Tibial artery (tissue), 4 donors: ENCODE results near the gene XPO4.
"Not testable (repeated sequence)": the region's sequence is repeated elsewhere in the genome, so short reads cannot be mapped to it uniquely, and the experiment has no call there.

Source experiments
- DNase-seq, 2 donors: peaks; one replicate each; pipeline ENCODE4 v3.0.0-alpha.2; 2019
- H3K27ac ChIP-seq, 2 donors: fragments of 200-600 bp; sonication (generic) in 1 of 2; 1 replicate in 1 of 2; 2 replicates in 1 of 2; pipeline ENCODE4 v1.5.1; 2018 to 2019; ENCODE audit warnings: mild to moderate bottlenecking in 1 of 2
- H3K27me3 ChIP-seq, 2 donors: fragments of 200-600 bp; sonication (generic) in 1 of 2; one replicate each; pipeline versions ENCODE4 v1.5.1 to v1.6.0; 2016 to 2019
- H3K36me3 ChIP-seq, 3 donors: fragments of 200-600 bp; sonication (generic) in 2 of 3; one replicate each; pipeline ENCODE4 v1.5.1; 2016 to 2019; ENCODE audit warnings: mild to moderate bottlenecking in 2 of 3
- H3K4me1 ChIP-seq, 4 donors: fragments of 200-600 bp; sonication (generic) in 2 of 4; 1 replicate in 3 of 4; 2 replicates in 1 of 4; pipeline ENCODE4 v1.5.1; 2016 to 2019
- H3K4me3 ChIP-seq, 2 donors: fragments of 200-600 bp; sonication (generic) in 1 of 2; 1 replicate in 1 of 2; 2 replicates in 1 of 2; pipeline ENCODE4 v1.5.1; 2018 to 2019; ENCODE audit warnings: mild to moderate bottlenecking in 2 of 2
- H3K9me3 ChIP-seq, 3 donors: fragments of 200-600 bp; sonication (generic) in 1 of 3; one replicate each; pipeline ENCODE4 v1.5.1; 2016 to 2019
- CTCF ChIP-seq, 2 experiments: fragments of 200-600 bp in 1 of 2; fragments of 450-650 bp in 1 of 2; IDR thresholded peaks; one replicate each; pipeline ENCODE4 v1.5.1; 2017 to 2019; ENCODE audit warnings: antibody characterized with exemption in 2 of 2, mild to moderate bottlenecking in 1 of 2, moderate library complexity in 1 of 2
- intact Hi-C: fragments of 100-400 bp; cut with DNase I; formaldehyde crosslinking; loops from one replicate; pipeline ENCODE4 v1.15.0; 2023; ENCODE audit warnings: low total_unique reads

Gene XPO4

GRCh38 chr13:20877902-20878301 is 24.6 kb downstream of the XPO4 start:
- Histone ChIP-seq H3K27me3 (no peaks in the 10 kb centered on the region), H3K9me3 (no peaks in the 10 kb centered on the region), H3K36me3 (no peaks in the 10 kb centered on the region), H3K27ac (no peak overlapping the region), H3K4me1 (peaks cover 0 to 15% (median 0%) of the 10 kb centered on the region in 4 donors), H3K4me3 (no peak overlapping the region)
- TF ChIP-seq CTCF (IDR thresholded peaks at IDR 0.05), result no peak
- intact Hi-C loops, result no loop called here
- DNase-seq, result no peak

GRCh38 chr13:20876802-20877201 is 25.7 kb downstream of the XPO4 start:
- intact Hi-C loops, H3K4me3 ChIP-seq, H3K27me3 ChIP-seq, H3K27ac ChIP-seq, DNase-seq, H3K4me1 ChIP-seq, H3K9me3 ChIP-seq, H3K36me3 ChIP-seq: not testable (repeated sequence)

- H3K9me3 ChIP-seq, intact Hi-C loops, H3K27me3 ChIP-seq, H3K4me1 ChIP-seq, H3K4me3 ChIP-seq, DNase-seq, H3K36me3 ChIP-seq, H3K27ac ChIP-seq: not testable (repeated sequence)
Measured at GRCh38 chr13:20874439-20874838, 28.1 kb downstream of the XPO4 start.

GRCh38 chr13:20873348-20873747 is 29.2 kb downstream of the XPO4 start:
- H3K27me3 ChIP-seq, result no peaks in the 10 kb centered on the region
- H3K4me1 ChIP-seq, result peaks cover 0 to 7% (median 0%) of the 10 kb centered on the region in 4 donors
- H3K27ac ChIP-seq, result no peak overlapping the region
- DNase-seq, result no peak
- TF ChIP-seq CTCF (IDR thresholded peaks at IDR 0.05), result no peak
- H3K4me3 ChIP-seq, result no peak overlapping the region
- H3K36me3 ChIP-seq, result no peaks in the 10 kb centered on the region
- H3K9me3 ChIP-seq, result no peaks in the 10 kb centered on the region
- intact Hi-C loops, result no loop called here

- H3K4me3 ChIP-seq, result no peak overlapping the region
- intact Hi-C loops, result no loop called here
- no peaks in the 10 kb centered on the region for H3K9me3 ChIP-seq
- no peak for DNase-seq
- TF ChIP-seq CTCF (IDR thresholded peaks at IDR 0.05), result no peak
- peaks cover 0 to 16% (median 0%) of the 10 kb centered on the region in 4 donors for H3K4me1 ChIP-seq
- no peaks in the 10 kb centered on the region for H3K27me3 ChIP-seq
- no peaks in the 10 kb centered on the region for H3K36me3 ChIP-seq
- no peak overlapping the region for H3K27ac ChIP-seq
Measured at GRCh38 chr13:20870829-20871228, 31.7 kb downstream of the XPO4 start.

- Histone ChIP-seq H3K27me3 (no peaks in the 10 kb centered on the region), H3K4me1 (peaks cover 0 to 19% (median 0%) of the 10 kb centered on the region in 4 donors), H3K9me3 (no peaks in the 10 kb centered on the region), H3K27ac (no peak overlapping the region), H3K4me3 (no peak overlapping the region), H3K36me3 (no peaks in the 10 kb centered on the region)
- no peak for TF ChIP-seq CTCF (IDR thresholded peaks at IDR 0.05)
- intact Hi-C loops, result no loop called here
- DNase-seq, result no peak
Measured at GRCh38 chr13:20869540-20869939, 33.0 kb downstream of the XPO4 start.

- no peak for DNase-seq
- intact Hi-C loops, result no loop called here
- no peak for TF ChIP-seq CTCF (IDR thresholded peaks at IDR 0.05)
Measured at GRCh38 chr13:20867408-20867807, 35.1 kb downstream of the XPO4 start.

GRCh38 chr13:20861666-20862065 is 40.9 kb downstream of the XPO4 start:
- H3K9me3 ChIP-seq, H3K4me3 ChIP-seq, DNase-seq, H3K27me3 ChIP-seq, H3K27ac ChIP-seq, intact Hi-C loops: not testable (repeated sequence)
- Histone ChIP-seq H3K36me3 (peaks cover 10 to 26% (median 17%) of the 10 kb centered on the region in 3 donors), H3K4me1 (peaks cover 0 to 12% (median 0%) of the 10 kb centered on the region in 4 donors)

More at GRCh38 chr13:20867408-20867807, 35.1 kb downstream of the XPO4 start:
- H3K36me3 ChIP-seq, result peaks cover 0 to 3% (median 3%) of the 10 kb centered on the region in 3 donors
- no peaks in the 10 kb centered on the region for H3K9me3 ChIP-seq
- no peaks in the 10 kb centered on the region for H3K27me3 ChIP-seq
- H3K4me1 ChIP-seq, result peaks cover 0 to 12% (median 0%) of the 10 kb centered on the region in 4 donors
- H3K4me3 ChIP-seq, result no peak overlapping the region
- no peak overlapping the region for H3K27ac ChIP-seq
